ENCODE results near the gene CC2D2A. TPM values are rescaled to one million over a fixed set of nuclear protein-coding genes. Genes with fewer than 3 reads are reported as not detected.
A peak's percentile ranks its signal among the peaks of the same experiment; 100 is the strongest.

Gene CC2D2A
- total RNA-seq, 6 experiments from 2014 or later = 19.1 to 26.5 (median 21.8) TPM

DNA sequence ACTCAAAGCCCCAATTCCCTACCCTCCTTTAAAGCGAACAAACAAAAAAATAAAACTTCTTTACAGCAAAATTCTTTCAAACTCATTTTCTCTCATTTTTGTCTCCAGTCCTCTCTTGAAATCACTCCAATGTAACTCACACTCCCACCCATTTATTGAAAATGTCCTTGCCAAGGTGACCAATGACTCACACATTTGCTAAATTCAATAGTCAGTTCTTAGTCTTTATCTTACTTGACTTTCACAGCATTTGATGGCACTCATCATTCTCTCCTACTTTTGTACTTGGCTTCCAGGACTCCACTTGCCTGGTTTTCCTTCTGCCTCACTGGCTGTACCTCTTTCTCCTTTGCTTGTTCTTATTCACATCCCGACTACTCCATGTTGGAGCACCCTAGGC, 19.9 kb downstream of the CC2D2A start:
- Mint-ChIP-seq H3K4me3 (peak overlapping the region; percentile 29), H3K36me3 (ENCODE audit: low read depth) (peaks cover 67% of the 10 kb centered on the region), H3K9me3 (peaks cover 10% of the 10 kb centered on the region), H3K4me1 (ENCODE audit: low read depth) (peaks cover 36% of the 10 kb centered on the region), H3K27ac (peak overlapping the region; percentile 1; the same call in 1 of the 2 replicates), H3K27me3 (ENCODE audit: insufficient read depth) (peaks cover 5% of the 10 kb centered on the region; the same call in 1 of the 2 replicates)
- no peak for DNase-seq
- TF ChIP-seq, protein P1, sequence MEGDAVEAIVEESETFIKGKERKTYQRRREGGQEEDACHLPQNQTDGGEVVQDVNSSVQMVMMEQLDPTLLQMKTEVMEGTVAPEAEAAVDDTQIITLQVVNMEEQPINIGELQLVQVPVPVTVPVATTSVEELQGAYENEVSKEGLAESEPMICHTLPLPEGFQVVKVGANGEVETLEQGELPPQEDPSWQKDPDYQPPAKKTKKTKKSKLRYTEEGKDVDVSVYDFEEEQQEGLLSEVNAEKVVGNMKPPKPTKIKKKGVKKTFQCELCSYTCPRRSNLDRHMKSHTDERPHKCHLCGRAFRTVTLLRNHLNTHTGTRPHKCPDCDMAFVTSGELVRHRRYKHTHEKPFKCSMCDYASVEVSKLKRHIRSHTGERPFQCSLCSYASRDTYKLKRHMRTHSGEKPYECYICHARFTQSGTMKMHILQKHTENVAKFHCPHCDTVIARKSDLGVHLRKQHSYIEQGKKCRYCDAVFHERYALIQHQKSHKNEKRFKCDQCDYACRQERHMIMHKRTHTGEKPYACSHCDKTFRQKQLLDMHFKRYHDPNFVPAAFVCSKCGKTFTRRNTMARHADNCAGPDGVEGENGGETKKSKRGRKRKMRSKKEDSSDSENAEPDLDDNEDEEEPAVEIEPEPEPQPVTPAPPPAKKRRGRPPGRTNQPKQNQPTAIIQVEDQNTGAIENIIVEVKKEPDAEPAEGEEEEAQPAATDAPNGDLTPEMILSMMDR (IDR thresholded peaks at IDR 0.05) = no peak

DNA sequence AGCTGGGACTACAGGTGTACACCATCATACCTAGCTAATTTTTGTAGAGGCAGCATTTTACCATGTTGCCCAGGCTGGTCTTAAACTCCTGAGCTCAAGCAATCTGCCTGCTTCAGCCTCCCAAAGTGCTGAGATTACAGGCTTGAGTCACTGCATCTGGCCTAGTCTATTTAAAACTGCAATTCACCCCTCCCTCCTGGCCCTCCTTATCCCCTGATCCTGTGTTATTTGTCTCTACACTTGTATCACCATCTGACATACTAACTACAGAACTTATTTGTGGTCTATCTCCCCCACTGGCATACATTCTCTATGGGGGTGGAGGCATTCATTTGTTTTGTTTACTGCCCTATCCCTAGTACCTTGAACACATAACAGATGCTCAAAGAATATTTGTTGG, 23.7 kb downstream of the CC2D2A start:
- DNase-seq = no peak
- no peak overlapping the region for H3K27ac Mint-ChIP-seq
- peaks cover 51% of the 10 kb centered on the region for H3K36me3 Mint-ChIP-seq (ENCODE audit: low read depth)
- H3K9me3 Mint-ChIP-seq = peaks cover 11% of the 10 kb centered on the region
- peaks cover 54% of the 10 kb centered on the region for H3K4me1 Mint-ChIP-seq (ENCODE audit: low read depth)
- peaks cover 5% of the 10 kb centered on the region; the same call in 1 of the 2 replicates for H3K27me3 Mint-ChIP-seq (ENCODE audit: insufficient read depth)
- H3K4me3 Mint-ChIP-seq = no peak overlapping the region
- TF ChIP-seq, protein P1 (IDR thresholded peaks at IDR 0.05) = no peak

DNA sequence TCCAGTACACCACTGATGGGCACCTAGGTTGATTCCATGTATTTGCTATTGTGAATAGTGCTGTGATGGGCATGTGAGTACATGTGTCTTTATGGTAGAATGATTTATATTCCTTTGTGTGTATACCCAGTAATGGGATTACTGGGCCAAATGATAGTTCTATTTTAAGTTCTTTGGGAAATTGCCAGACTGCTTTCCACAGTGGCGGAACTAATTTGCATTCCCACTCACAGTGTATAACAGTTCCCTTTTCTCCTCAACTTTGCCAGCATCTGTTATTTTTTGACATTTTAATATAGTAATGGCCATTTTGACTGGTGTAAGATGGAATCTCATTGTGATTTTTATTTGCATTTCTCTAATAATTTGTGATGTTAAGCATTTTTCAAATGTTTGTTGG, 25.9 kb downstream of the CC2D2A start:
- H3K27ac Mint-ChIP-seq = no peak overlapping the region
- TF ChIP-seq, protein P1 (IDR thresholded peaks at IDR 0.05) = no peak

DNA sequence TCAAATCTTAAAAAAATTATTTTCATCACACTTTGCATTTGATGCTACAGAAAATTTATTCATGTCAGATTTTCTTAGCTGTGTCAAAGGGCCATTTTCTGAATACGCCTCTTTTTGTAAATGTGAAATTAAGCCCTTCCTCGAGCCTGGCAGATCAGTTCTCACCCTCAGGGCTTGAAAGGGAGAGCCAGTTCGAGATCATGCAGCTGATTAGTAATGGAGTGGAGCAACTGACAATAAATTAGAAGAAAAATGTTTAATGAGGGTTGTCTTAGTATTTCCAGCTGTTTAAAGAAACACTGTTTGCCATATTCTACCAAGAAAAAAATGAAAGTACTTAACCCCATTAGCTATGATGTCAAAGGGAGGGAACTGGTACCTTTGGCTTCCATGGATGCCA, 28.7 kb downstream of the CC2D2A start:
- H3K4me1 Mint-ChIP-seq (ENCODE audit: low read depth) = peaks cover 37% of the 10 kb centered on the region
- H3K9me3 Mint-ChIP-seq = peaks cover 8% of the 10 kb centered on the region
- no peak overlapping the region for H3K27ac Mint-ChIP-seq
- H3K36me3 Mint-ChIP-seq (ENCODE audit: low read depth) = peaks cover 28% of the 10 kb centered on the region
- H3K27me3 Mint-ChIP-seq (ENCODE audit: insufficient read depth) = peaks cover 2% of the 10 kb centered on the region
- TF ChIP-seq, protein P1 (IDR thresholded peaks at IDR 0.05) = no peak
- no peak overlapping the region; the same call in 1 of the 2 replicates for H3K4me3 Mint-ChIP-seq
- no peak for DNase-seq

More for the DNA sequence above, 25.9 kb downstream of the CC2D2A start:
- H3K4me1 Mint-ChIP-seq (ENCODE audit: low read depth) = peaks cover 44% of the 10 kb centered on the region
- H3K27me3 Mint-ChIP-seq (ENCODE audit: insufficient read depth) = peaks cover 6% of the 10 kb centered on the region
- DNase-seq = no peak
- no peak overlapping the region for H3K4me3 Mint-ChIP-seq
- H3K36me3 Mint-ChIP-seq (ENCODE audit: low read depth) = peaks cover 37% of the 10 kb centered on the region
- H3K9me3 Mint-ChIP-seq = peaks cover 8% of the 10 kb centered on the region

DNA sequence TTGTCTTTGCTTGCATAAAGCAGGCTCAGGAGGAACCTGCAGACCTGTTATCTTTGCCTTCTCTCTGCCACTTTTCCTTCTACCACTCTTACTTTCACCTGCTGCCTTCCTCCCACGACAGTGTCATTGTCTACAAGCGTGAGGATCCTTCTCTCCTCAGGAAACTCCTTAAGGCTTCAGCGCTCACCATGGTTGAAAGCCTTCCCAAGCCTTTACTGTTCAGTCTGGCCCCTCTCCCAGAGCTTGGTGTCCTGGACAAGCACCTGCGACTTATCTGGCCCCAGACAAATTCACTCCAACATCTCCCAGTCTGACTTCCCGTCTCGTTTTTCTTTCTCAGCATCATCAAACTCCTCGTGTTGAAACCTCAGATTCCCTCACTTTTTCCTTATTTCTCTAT, 31.0 kb downstream of the CC2D2A start:
- H3K27me3 Mint-ChIP-seq (ENCODE audit: insufficient read depth) = peaks cover 2% of the 10 kb centered on the region
- peaks cover 8% of the 10 kb centered on the region for H3K9me3 Mint-ChIP-seq
- peaks cover 33% of the 10 kb centered on the region for H3K4me1 Mint-ChIP-seq (ENCODE audit: low read depth)
- no peak for DNase-seq
- H3K27ac Mint-ChIP-seq = no peak overlapping the region
- peaks cover 30% of the 10 kb centered on the region for H3K36me3 Mint-ChIP-seq (ENCODE audit: low read depth)
- TF ChIP-seq, protein P1 (IDR thresholded peaks at IDR 0.05) = no peak
- H3K4me3 Mint-ChIP-seq = no peak overlapping the region

DNA sequence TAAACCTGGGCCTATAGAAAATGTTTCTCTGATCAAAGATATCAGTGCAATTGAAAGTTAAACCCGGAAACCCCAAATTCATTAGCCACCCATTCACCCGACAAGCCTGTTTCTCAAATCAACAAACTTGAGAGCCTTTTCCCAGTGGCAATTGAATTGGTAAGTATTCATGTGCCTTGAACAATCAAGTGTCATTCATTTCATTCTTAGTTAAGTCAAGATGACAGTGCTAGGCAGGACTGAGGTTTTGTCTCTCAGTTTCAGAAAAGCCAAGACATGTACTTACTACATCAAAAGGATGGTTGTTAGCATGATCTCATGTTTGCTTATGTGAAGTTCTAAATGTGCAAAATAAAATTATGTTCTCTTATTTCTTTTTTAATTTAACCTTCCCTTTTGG, 32.3 kb downstream of the CC2D2A start:
- Mint-ChIP-seq H3K27ac (no peak overlapping the region), H3K36me3 (ENCODE audit: low read depth) (peaks cover 22% of the 10 kb centered on the region), H3K4me1 (ENCODE audit: low read depth) (peaks cover 37% of the 10 kb centered on the region), H3K27me3 (ENCODE audit: insufficient read depth) (peaks cover 2% of the 10 kb centered on the region), H3K9me3 (peaks cover 4% of the 10 kb centered on the region; the same call in 1 of the 2 replicates), H3K4me3 (no peak overlapping the region)
- TF ChIP-seq, protein P1 (IDR thresholded peaks at IDR 0.05) = no peak
- DNase-seq = no peak

All from HFFc6 (cell line).